Mesendoderm (in vitro differentiated cells): ENCODE data around the gene BNIP1.

Source experiments
- DNase-seq: peaks from one replicate; pipeline ENCODE4 v3.0.0; 2013
- H2AK5ac ChIP-seq: 2 replicates; pipeline ENCODE4 v1.6.1; 2013; ENCODE audit warnings: low read length, inconsistent platforms
- H2BK120ac ChIP-seq: 2 replicates; pipeline ENCODE4 v1.6.1; 2013; ENCODE audit warnings: low read depth, mild to moderate bottlenecking, low read length, moderate library complexity, mixed read lengths
- H2BK15ac ChIP-seq: replicated peaks from 2 replicates; pipeline ENCODE4 v1.6.1; 2013; ENCODE audit warnings: low read depth, mild to moderate bottlenecking, moderate library complexity
- H2BK5ac ChIP-seq: 2 replicates; pipeline ENCODE4 v1.6.1; 2013; ENCODE audit warnings: low read length, inconsistent platforms
- H3K18ac ChIP-seq: 2 replicates; pipeline ENCODE4 v1.6.1; 2013; ENCODE audit warnings: mild to moderate bottlenecking, low read length, mixed read lengths
- H3K23ac ChIP-seq: one replicate; pipeline ENCODE4 v1.6.1; 2013; ENCODE audit warnings: low read length
- H3K27ac ChIP-seq: 2 replicates; pipeline ENCODE4 v1.5.1; 2013; ENCODE audit warnings: low read depth, mild to moderate bottlenecking, inconsistent platforms, low read length, moderate library complexity
- H3K27me3 ChIP-seq: 2 replicates; pipeline ENCODE4 v1.6.1; 2013; ENCODE audit warnings: low read length, control low read depth, mild to moderate bottlenecking, inconsistent platforms; ENCODE audit not compliant: insufficient read depth, poor library complexity
- H3K36me3 ChIP-seq: 2 replicates; pipeline ENCODE4 v1.6.1; 2013; ENCODE audit warnings: low read length, inconsistent platforms; ENCODE audit not compliant: control insufficient read depth, insufficient read depth
- H3K4ac ChIP-seq: one replicate; pipeline ENCODE4 v1.6.1; 2013; ENCODE audit warnings: low read depth, mild to moderate bottlenecking, low read length, moderate library complexity
- H3K4me1 ChIP-seq: 2 replicates; pipeline ENCODE4 v1.6.1; 2013; ENCODE audit warnings: low read depth, low read length, inconsistent platforms; ENCODE audit not compliant: control insufficient read depth
- H3K4me2 ChIP-seq: 2 replicates; pipeline ENCODE4 v1.6.1; 2013; ENCODE audit warnings: low read length
- H3K4me3 ChIP-seq: 2 replicates; pipeline ENCODE4 v1.5.1; 2013; ENCODE audit warnings: mild to moderate bottlenecking, low read length
- H3K56ac ChIP-seq: one replicate; pipeline ENCODE4 v1.6.1; 2013; ENCODE audit warnings: low read length
- H3K79me1 ChIP-seq: 2 replicates; pipeline ENCODE4 v1.6.1; 2013; ENCODE audit warnings: low read length, inconsistent platforms
- H3K79me2 ChIP-seq: 2 replicates; pipeline ENCODE4 v1.6.1; 2013; ENCODE audit warnings: mild to moderate bottlenecking, low read length; ENCODE audit not compliant: control insufficient read depth, insufficient read depth
- H3K9ac ChIP-seq: 2 replicates; pipeline ENCODE4 v1.6.1; 2013; ENCODE audit warnings: low read length, inconsistent platforms
- H4K5ac ChIP-seq: one replicate; pipeline ENCODE4 v1.6.1; 2013; ENCODE audit warnings: low read length
- H4K8ac ChIP-seq: one replicate; pipeline ENCODE4 v1.6.1; 2013; ENCODE audit warnings: low read depth, mild to moderate bottlenecking, control low read depth, low read length, moderate library complexity
- WGBS: extraction: QIAGEN DNeasy Blood & Tissue Kit; methylation state at CpG from one replicate; pipeline ENCODE4 v1.1.7; 2013; ENCODE audit warnings: low lambda C conversion rate, missing lambda C conversion rate; ENCODE audit not compliant: insufficient coverage; ENCODE audit errors: extremely low coverage; 5-methylcytosine and 5-hydroxymethylcytosine counted together

Gene BNIP1

GRCh38 chr5:173196133-173196952 is 52.0 kb downstream of the BNIP1 start:
- Histone ChIP-seq H3K23ac (no peak overlapping the region), H3K27ac (no peak overlapping the region), H3K9ac (no peak overlapping the region), H2BK120ac (no peak overlapping the region), H4K5ac (no peak overlapping the region), H2BK5ac (no peak overlapping the region), H3K27me3 (no peaks in the 10 kb centered on the region), H2AK5ac (no peak overlapping the region), H4K8ac (no peak overlapping the region), H3K4me3 (no peak overlapping the region), H3K4me1 (no peaks in the 10 kb centered on the region), H3K79me1 (no peaks in the 10 kb centered on the region), H3K4ac (no peak overlapping the region), H3K56ac (no peak overlapping the region), H3K36me3 (no peaks in the 10 kb centered on the region), H2BK15ac (no peak overlapping the region), H3K79me2 (no peaks in the 10 kb centered on the region), H3K18ac (no peak overlapping the region), H3K4me2 (no peak overlapping the region)
- DNase-seq = no peak
- no CpG with 5 or more reads among the region's 23 CpGs for WGBS

GRCh38 chr5:173197375-173197891 is 53.1 kb downstream of the BNIP1 start:
- H3K18ac ChIP-seq = no peak overlapping the region
- H3K4me3 ChIP-seq = no peak overlapping the region
- no peaks in the 10 kb centered on the region for H3K4me1 ChIP-seq
- no peak overlapping the region for H3K9ac ChIP-seq
- H3K79me2 ChIP-seq = no peaks in the 10 kb centered on the region
- no peak overlapping the region for H4K5ac ChIP-seq
- no peaks in the 10 kb centered on the region for H3K27me3 ChIP-seq
- H3K4ac ChIP-seq = no peak overlapping the region
- WGBS = no CpG with 5 or more reads among the region's 9 CpGs
- H3K23ac ChIP-seq = no peak overlapping the region
- H2BK120ac ChIP-seq = no peak overlapping the region
- no peak overlapping the region for H2BK5ac ChIP-seq
- no peak overlapping the region for H3K56ac ChIP-seq
- no peak overlapping the region for H3K4me2 ChIP-seq
- H2AK5ac ChIP-seq = no peak overlapping the region
- no peaks in the 10 kb centered on the region for H3K79me1 ChIP-seq
- H3K27ac ChIP-seq = no peak overlapping the region
- H4K8ac ChIP-seq = no peak overlapping the region
- no peaks in the 10 kb centered on the region for H3K36me3 ChIP-seq
- DNase-seq = no peak
- no peak overlapping the region for H2BK15ac ChIP-seq

DNA sequence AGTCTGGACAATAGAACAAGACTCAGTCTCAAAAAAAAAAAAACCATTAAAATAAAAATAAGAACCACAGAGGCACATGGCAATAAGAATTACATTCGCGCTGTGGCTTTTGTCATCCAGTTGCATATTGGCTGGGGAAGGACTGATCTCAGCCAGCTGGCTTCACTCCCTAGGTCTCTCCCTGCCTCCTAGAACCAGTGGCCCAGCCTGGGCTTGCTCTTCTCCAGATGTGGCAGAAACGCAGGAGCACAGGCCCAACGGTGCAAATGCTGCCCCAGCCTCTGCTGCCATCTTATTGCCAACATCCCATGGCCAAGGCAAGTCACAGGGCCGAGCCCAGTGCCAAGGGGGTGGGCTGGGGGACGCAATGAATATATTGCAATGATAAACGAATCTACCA is 53.7 kb downstream of the BNIP1 start:
- Histone ChIP-seq H4K8ac (no peak overlapping the region), H2BK15ac (no peak overlapping the region), H3K36me3 (no peaks in the 10 kb centered on the region), H2AK5ac (no peak overlapping the region), H3K23ac (no peak overlapping the region), H3K4me1 (no peaks in the 10 kb centered on the region), H3K9ac (no peak overlapping the region), H4K5ac (no peak overlapping the region), H3K27ac (no peak overlapping the region), H3K4me3 (no peak overlapping the region), H3K79me1 (no peaks in the 10 kb centered on the region), H3K79me2 (no peaks in the 10 kb centered on the region), H3K27me3 (no peaks in the 10 kb centered on the region), H3K56ac (no peak overlapping the region), H3K4me2 (no peak overlapping the region), H2BK120ac (no peak overlapping the region), H3K18ac (no peak overlapping the region), H3K4ac (no peak overlapping the region), H2BK5ac (no peak overlapping the region)
- WGBS = no CpG with 5 or more reads among the region's 7 CpGs
- no peak for DNase-seq

DNA sequence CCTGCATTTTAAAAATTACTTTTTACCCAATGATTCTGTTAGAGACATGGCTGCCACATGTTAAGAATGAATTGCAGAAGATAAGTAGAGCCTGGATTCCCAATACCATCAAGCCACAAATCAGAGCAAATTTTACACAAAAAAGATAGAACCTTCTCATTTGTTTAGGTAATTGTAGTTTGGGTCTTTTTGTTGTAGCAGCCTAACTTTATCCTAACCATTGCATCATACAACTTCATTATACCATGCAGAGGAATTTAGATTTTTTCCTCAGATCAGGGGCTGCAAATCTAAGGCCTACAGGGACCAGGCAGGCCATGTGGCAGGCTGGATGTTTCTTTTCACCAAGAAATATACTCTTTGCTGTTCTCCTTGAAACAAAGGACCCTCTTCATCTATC is 56.0 kb downstream of the BNIP1 start:
- H3K18ac ChIP-seq = no peak overlapping the region
- no peak overlapping the region for H4K5ac ChIP-seq
- no peaks in the 10 kb centered on the region for H3K27me3 ChIP-seq
- no peak for DNase-seq
- no peak overlapping the region for H3K4me3 ChIP-seq
- H3K27ac ChIP-seq = no peak overlapping the region
- no peaks in the 10 kb centered on the region for H3K79me2 ChIP-seq
- no peak overlapping the region for H3K4ac ChIP-seq
- H2BK120ac ChIP-seq = no peak overlapping the region
- no peak overlapping the region for H3K4me2 ChIP-seq
- no peaks in the 10 kb centered on the region for H3K79me1 ChIP-seq
- no peak overlapping the region for H2BK5ac ChIP-seq
- H2BK15ac ChIP-seq = no peak overlapping the region
- H4K8ac ChIP-seq = no peak overlapping the region
- no peak overlapping the region for H3K23ac ChIP-seq
- no peak overlapping the region for H2AK5ac ChIP-seq
- no peak overlapping the region for H3K56ac ChIP-seq
- no peaks in the 10 kb centered on the region for H3K4me1 ChIP-seq
- H3K9ac ChIP-seq = no peak overlapping the region
- H3K36me3 ChIP-seq = no peaks in the 10 kb centered on the region

GRCh38 chr5:173201636-173202265 is 57.4 kb downstream of the BNIP1 start:
- H3K79me1 ChIP-seq = no peaks in the 10 kb centered on the region
- H3K23ac ChIP-seq = no peak overlapping the region
- WGBS = no CpG with 5 or more reads among the region's 13 CpGs
- no peak overlapping the region for H2AK5ac ChIP-seq
- H3K9ac ChIP-seq = no peak overlapping the region
- H3K79me2 ChIP-seq = no peaks in the 10 kb centered on the region
- H3K56ac ChIP-seq = peak overlapping the region; percentile 25
- no peak overlapping the region for H4K8ac ChIP-seq
- H3K27me3 ChIP-seq = no peaks in the 10 kb centered on the region
- H2BK120ac ChIP-seq = no peak overlapping the region
- DNase-seq = peak; percentile 27
- no peak overlapping the region for H3K4me2 ChIP-seq
- H2BK15ac ChIP-seq = no peak overlapping the region
- H4K5ac ChIP-seq = no peak overlapping the region
- H3K4me3 ChIP-seq = no peak overlapping the region
- H3K4ac ChIP-seq = no peak overlapping the region
- H3K18ac ChIP-seq = no peak overlapping the region
- H3K27ac ChIP-seq = no peak overlapping the region
- no peaks in the 10 kb centered on the region for H3K4me1 ChIP-seq
- no peak overlapping the region for H2BK5ac ChIP-seq
- H3K36me3 ChIP-seq = no peaks in the 10 kb centered on the region
